RWPE2 (cell line): ENCODE measurements around the gene TANC1.

ENCODE experiments used
- ATAC-seq: fragments of 200-7000 bp; cut with Tn5 transposase; 3 replicates; pipeline ENCODE4 v1.9.1; 2021; ENCODE audit warnings: low read depth
- DNase-seq: peaks from one replicate; pipeline ENCODE4 v3.0.0-alpha.2; 2020; ENCODE audit warnings: low spot score
- H3K27ac ChIP-seq: fragments of 450-650 bp; 2 replicates; pipeline ENCODE4 v1.5.1; 2017; ENCODE audit warnings: mild to moderate bottlenecking; ENCODE audit not compliant: poor library complexity, severe bottlenecking
- H3K27me3 ChIP-seq: fragments of 250-450 bp; sonication (Bioruptor Pico); 2 replicates; pipeline ENCODE4 v1.5.1; 2021; ENCODE audit warnings: mild to moderate bottlenecking, moderate library complexity; ENCODE audit not compliant: insufficient read depth, poor library complexity, severe bottlenecking
- H3K36me3 ChIP-seq: fragments of 250-450 bp; sonication (Bioruptor Pico); 2 replicates; pipeline ENCODE4 v1.5.1; 2020; ENCODE audit warnings: low read depth, mild to moderate bottlenecking, moderate library complexity
- H3K4me1 ChIP-seq: fragments of 250-450 bp; sonication (Bioruptor Pico); 2 replicates; pipeline ENCODE4 v1.5.1; 2021; ENCODE audit warnings: mild to moderate bottlenecking, moderate library complexity; ENCODE audit not compliant: insufficient read depth, poor library complexity, severe bottlenecking
- H3K4me3 ChIP-seq: fragments of 250-450 bp; sonication (Bioruptor Pico); 2 replicates; pipeline ENCODE4 v1.5.1; 2021; ENCODE audit warnings: mild to moderate bottlenecking, moderate library complexity; ENCODE audit not compliant: severe bottlenecking
- H3K9me3 ChIP-seq: fragments of 250-450 bp; sonication (Bioruptor Pico); 2 replicates; pipeline ENCODE4 v1.5.1; 2021; ENCODE audit warnings: mild to moderate bottlenecking, moderate library complexity; ENCODE audit not compliant: severe bottlenecking
- CTCF ChIP-seq: fragments of 450-650 bp; IDR thresholded peaks from one replicate; pipeline ENCODE4 v1.5.1; 2017; ENCODE audit warnings: mild to moderate bottlenecking, moderate library complexity; ENCODE audit not compliant: poor library complexity, severe bottlenecking

TANC1 gene

GRCh38 chr2:159065313-159065712 is 96.9 kb downstream of the TANC1 start:
- H3K4me3 ChIP-seq = no peak overlapping the region

GRCh38 chr2:159065891-159066290 is 97.5 kb downstream of the TANC1 start:
- ATAC-seq (no peak), DNase-seq (no peak)
- Histone ChIP-seq H3K27me3 (no peaks in the 10 kb centered on the region), H3K4me1 (peaks cover 41% of the 10 kb centered on the region), H3K9me3 (no peaks in the 10 kb centered on the region), H3K36me3 (peaks cover 10% of the 10 kb centered on the region), H3K4me3 (no peak overlapping the region), H3K27ac (peak overlapping the region; percentile 65)
- no peak for TF ChIP-seq CTCF

More at GRCh38 chr2:159065313-159065712, 96.9 kb downstream of the TANC1 start:
- Histone ChIP-seq H3K4me1 (peaks cover 41% of the 10 kb centered on the region), H3K27me3 (no peaks in the 10 kb centered on the region), H3K9me3 (no peaks in the 10 kb centered on the region), H3K36me3 (peaks cover 10% of the 10 kb centered on the region), H3K27ac (peak overlapping the region; percentile 65)
- ATAC-seq (no peak), DNase-seq (no peak)
- no peak for TF ChIP-seq CTCF

- H3K4me1 ChIP-seq = peaks cover 41% of the 10 kb centered on the region
- DNase-seq (no peak), ATAC-seq (peak; percentile 41; the same call in 1 of the 3 replicates)
- H3K9me3 ChIP-seq = no peaks in the 10 kb centered on the region
- peak overlapping the region; percentile 65 for H3K27ac ChIP-seq
- H3K4me3 ChIP-seq = no peak overlapping the region
- H3K27me3 ChIP-seq = no peaks in the 10 kb centered on the region
- peaks cover 10% of the 10 kb centered on the region for H3K36me3 ChIP-seq
- TF ChIP-seq CTCF = no peak
Observed at GRCh38 chr2:159066541-159067156, 98.2 kb downstream of the TANC1 start.

GRCh38 chr2:159067971-159068370 is 99.5 kb downstream of the TANC1 start:
- ATAC-seq = no peak

More at GRCh38 chr2:159067971-159068370, 99.5 kb downstream of the TANC1 start:
- Histone ChIP-seq H3K27me3 (no peaks in the 10 kb centered on the region), H3K27ac (peak overlapping the region; percentile 65), H3K36me3 (peaks cover 10% of the 10 kb centered on the region), H3K4me1 (peaks cover 50% of the 10 kb centered on the region), H3K9me3 (no peaks in the 10 kb centered on the region), H3K4me3 (no peak overlapping the region)
- no peak for TF ChIP-seq CTCF
- DNase-seq = no peak
